GM19240 (cell line): ENCODE data around the gene PRAMEF17.
"Not testable (repeated sequence)": the region's sequence is repeated elsewhere in the genome, so short reads cannot be mapped to it uniquely, and the experiment has no call there.

Source experiments
- DNase-seq: peaks from one replicate; pipeline ENCODE4 v3.0.0; 2011; ENCODE audit warnings: low spot score; ENCODE audit not compliant: insufficient read length

Gene PRAMEF17, protein sequence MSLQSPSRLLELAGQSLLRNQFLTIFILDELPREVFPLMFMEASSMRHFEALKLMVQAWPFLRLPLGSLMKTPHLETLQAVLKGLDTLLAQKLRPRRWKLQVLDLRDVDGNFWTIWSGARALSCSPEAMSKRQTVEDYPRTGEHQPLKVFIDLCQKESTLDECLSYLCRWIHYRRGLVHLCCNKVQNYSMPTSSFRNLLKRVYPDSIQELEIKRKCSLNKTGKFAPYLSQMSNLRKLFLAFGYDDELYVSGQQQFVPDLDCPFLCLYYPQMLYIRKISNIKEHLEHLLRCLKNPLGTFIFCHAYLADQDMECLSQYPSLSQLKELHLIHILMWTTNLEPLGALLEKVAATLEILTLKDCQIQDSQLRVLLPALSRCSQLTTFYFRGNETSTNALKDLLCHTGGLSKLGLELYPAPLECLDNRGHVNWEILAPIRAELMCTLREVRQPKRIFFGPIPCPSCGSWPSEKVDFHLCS

GRCh38 chr1:13389332-13389731, at the start of gene PRAMEF17:
TSS of gene PRAMEF17 (plus strand) at chr1:13389632. CDS start at chr1:13389658, 26 bp downstream.
- not testable (repeated sequence) for DNase-seq

GRCh38 chr1:13342496-13342895, 46.9 kb upstream of the PRAMEF17 start:
- DNase-seq = not testable (repeated sequence)

DNA sequence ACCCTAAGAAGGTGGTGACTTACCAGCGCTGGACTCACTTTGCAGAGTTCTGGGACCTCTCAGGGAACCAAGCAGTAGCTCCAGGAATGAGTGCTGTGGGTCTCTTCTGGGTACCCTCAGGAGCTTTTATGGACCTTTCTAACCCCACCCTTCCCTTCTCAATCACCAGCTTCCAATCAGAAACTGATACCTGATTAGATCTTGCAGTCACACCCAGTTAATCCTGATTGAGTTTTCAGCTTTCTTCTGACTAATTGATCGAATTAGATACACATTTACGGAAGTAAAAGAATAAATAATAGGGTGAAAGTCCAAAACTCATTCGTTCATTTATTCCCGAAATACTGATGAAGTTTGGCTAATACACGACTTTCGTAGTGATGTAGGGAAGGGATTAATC, 42.4 kb upstream of the PRAMEF17 start, which contains the start of gene PRAMEF14:
TSS of gene PRAMEF14 (minus strand) at position 101 of the 400 bp plus-strand sequence. CDS start 1,820 bp downstream, outside the sequence.
- DNase-seq = not testable (repeated sequence)

DNA sequence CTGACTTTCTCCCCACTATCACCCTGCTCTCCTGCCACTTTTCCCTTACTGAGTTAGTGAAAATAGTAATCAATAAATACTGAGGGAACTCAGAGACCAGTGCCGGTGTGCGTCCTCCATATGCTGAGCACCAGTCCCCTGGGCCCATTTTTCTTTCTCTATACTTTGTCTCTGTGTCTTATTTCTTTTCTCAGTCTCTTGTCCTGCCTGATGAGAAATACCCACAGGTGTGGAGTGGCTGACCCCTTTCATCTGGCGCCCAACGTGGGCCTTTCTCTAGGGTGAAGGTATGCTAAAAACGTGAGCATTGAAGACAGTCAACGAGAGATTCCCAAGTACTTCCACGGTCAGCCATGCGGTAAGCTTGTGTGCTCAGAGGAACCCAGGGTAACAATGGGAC, 36.0 kb upstream of the PRAMEF17 start:
- not testable (repeated sequence) for DNase-seq

GRCh38 chr1:13354475-13354874, 35.0 kb upstream of the PRAMEF17 start:
- not testable (repeated sequence) for DNase-seq

DNA sequence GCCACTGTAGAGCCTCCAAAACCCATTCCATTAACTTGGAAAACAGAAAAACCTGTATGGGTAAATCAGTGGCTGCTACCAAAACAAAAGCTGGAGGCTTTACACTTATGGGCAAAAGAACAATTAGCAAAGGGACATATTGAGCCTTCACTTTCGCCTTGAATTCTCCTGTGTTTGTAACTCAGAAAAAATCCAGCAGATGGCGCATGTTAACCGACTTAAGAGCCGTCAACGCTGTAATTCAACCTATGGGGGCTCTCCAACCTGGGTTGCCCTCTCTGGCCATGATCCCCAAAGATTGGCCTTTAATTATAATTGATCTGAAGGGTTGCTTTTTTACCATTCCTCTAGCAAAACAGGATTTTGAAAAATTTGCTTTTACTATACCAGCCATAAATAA, 32.7 kb upstream of the PRAMEF17 start:
- peak; percentile 2 for DNase-seq

DNA sequence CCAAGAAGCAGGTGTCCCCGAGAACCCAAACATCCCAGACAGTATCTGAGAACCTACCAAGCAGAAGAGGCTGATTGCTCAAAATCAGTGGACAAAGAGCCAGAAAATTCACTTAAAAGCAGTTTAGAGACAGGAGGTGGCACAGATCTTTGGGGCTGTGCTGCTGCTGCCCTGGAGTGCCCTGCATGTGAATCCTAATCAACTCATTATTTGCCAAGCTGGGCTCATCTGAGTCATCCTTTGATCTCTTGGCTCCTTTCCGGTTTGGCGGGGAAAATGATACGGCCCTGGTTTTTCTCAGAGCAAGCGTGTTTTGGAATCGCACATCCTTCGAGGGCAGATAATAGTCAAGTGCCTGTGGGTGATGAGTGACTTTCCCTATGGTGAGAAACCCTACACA, 27.1 kb upstream of the PRAMEF17 start:
- DNase-seq = not testable (repeated sequence)

- not testable (repeated sequence) for DNase-seq
Observed at GRCh38 chr1:13364928-13365327, 24.5 kb upstream of the PRAMEF17 start.

GRCh38 chr1:13366536-13366935, 22.9 kb upstream of the PRAMEF17 start:
- DNase-seq = not testable (repeated sequence)

DNA sequence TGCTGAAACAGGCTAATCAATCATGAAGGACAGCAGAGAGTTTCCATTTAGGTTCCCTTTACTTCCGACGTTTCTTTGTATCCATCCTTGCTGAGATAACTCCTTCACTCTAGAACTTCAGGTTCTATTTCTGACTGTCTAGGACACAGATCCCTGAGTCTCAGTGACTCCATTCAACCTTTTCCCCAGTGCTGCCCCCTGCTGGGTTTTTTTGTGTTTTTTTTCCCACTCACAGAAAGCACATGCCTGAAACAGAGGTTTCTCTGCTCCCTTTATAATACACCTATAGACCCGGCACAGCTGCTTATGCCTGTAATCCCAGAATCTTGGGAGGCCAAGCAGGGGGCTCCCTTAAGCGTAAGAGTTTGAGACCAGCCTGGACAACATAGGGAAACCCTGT, 20.9 kb upstream of the PRAMEF17 start:
- not testable (repeated sequence) for DNase-seq

GRCh38 chr1:13378983-13379382, 10.4 kb upstream of the PRAMEF17 start:
- not testable (repeated sequence) for DNase-seq

DNA sequence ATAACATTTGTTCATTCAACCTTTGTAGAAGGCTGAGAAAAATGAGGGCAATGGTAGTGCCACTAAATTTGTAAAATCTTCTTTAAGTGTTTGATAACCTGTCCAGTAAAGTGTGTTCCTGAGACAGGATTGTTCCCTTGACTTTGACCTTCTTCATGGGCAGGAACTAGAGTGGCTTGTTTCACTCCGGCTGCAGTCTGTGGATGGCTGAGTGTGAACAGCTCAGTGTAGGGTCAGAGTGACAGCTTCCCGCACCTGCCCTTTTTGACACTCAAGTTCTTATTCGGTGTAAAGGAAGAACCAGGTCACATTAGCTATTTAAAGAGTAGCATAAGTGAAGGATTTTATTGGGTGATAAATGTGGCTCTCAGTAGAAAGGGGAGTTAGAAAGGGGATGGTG, 9.1 kb upstream of the PRAMEF17 start:
- DNase-seq = not testable (repeated sequence)

- DNase-seq = not testable (repeated sequence)
Observed at GRCh38 chr1:13393004-13393403, 3.6 kb downstream of the PRAMEF17 start.

- not testable (repeated sequence) for DNase-seq
Observed at GRCh38 chr1:13394761-13395160, 5.3 kb downstream of the PRAMEF17 start.

- DNase-seq = not testable (repeated sequence)
Observed at GRCh38 chr1:13395311-13395710, 5.9 kb downstream of the PRAMEF17 start.

GRCh38 chr1:13407811-13408210, 18.4 kb downstream of the PRAMEF17 start:
- DNase-seq = no peak

- DNase-seq = not testable (repeated sequence)
Observed at GRCh38 chr1:13410150-13410549, 20.7 kb downstream of the PRAMEF17 start, which contains the start of gene PRAMEF20. TSS of gene PRAMEF20 (plus strand) at chr1:13410450. CDS start at chr1:13416355, 5,905 bp downstream.

- DNase-seq = no peak
Observed at GRCh38 chr1:13430495-13430894, 41.1 kb downstream of the PRAMEF17 start.

DNA sequence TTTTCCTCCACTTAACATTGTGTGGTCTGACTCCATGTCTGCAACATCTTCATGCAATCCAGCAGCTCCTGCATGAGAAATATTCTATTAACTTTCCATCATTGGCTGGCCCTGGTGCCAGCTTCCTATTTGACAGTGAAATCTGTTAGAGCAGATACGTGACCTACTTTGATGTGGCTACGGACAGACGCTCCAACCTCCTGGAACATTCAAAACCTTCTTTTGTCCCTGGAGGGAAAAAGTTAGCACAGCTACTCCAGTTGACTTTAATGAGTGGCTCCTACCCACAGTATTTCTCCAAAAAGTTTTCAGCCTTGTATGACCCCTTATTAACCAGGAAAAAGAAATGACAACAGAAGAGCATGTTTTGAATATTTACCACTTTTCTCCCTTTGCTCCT, 42.8 kb downstream of the PRAMEF17 start:
- DNase-seq = no peak

GRCh38 chr1:13433694-13434358, 44.4 kb downstream of the PRAMEF17 start:
- DNase-seq = not testable (repeated sequence)

DNA sequence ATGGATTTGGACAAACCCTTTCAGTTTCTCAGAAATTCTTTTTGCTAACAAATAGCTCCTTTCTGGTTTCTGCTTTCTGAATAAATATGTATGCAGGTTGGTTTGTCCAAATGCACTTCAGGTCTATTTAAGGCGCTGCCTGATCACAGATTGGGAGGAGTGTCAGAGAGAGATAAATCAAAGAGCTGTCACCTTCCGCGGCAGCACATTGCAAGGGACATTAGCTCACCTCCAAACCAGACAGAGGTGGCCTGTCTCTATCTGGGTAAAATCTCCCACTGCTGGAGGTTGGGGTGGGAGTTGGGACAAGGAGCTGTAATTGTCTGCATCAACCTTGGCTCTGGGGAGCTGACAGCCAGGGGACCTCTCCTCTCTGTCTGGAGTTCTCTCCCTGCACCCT, 46.0 kb downstream of the PRAMEF17 start:
- no peak for DNase-seq
